ENCODE results near the gene SEC16B. TPM values are rescaled to one million over a fixed set of nuclear protein-coding genes. Genes with fewer than 3 reads are reported as not detected.

SEC16B gene
- total RNA-seq, 1 donor from 2014 or later, result 9.6 TPM

DNA sequence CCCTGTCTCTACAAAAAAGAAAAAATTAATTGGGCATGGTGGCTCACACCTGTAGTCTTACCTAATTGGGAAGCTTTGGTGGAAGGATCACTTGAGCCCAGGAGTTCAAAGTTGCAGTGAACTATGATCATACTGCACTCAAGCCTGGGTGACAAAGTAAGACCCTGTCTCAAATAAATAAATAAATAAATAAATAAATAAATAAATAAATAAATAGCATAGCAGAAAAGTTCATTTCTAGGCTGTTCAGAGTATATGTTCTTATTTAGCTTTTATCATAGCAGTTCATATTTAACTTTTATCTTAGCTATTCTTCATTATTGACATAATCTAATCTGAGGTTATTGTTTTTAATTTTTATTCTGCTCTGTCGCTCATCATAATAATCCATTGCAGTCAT is 8.7 kb upstream of the SEC16B start:
- no peak for DNase-seq

DNA sequence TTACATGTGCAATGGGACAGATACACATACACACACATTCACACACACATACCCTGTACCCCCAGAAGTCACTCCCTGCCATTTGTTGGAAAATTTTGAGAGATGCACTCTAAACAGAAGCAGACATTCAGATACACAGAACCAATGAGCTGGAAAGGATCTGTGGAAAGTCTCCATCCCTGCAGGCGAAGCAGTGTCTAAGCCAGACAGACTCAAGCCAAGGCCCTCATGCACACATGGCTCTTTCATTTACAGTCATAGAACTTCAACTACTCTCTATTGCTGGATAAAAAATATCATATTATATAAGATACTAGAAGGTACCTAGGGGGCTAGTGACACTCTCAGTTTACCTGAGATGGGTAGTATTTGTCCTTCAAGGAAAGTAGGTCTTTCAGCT is 7.3 kb upstream of the SEC16B start:
- DNase-seq, result no peak

DNA sequence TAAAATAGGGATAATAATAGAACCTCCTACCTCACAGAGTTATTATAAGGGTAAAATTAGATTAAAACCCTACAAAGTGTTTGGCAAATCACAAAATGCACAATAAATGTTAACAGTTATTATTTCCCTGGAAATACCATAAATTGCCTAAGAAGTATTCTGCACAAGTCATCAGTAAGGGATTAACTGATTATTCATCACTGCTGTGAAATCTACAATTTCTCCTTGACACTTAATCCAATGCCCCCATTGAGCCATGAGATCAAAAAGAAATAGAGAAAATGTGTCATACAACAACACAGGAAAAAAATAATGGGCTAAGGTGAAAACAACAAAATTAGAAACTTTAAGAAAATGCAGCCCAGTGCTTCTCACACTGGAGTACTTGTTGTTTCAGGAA is 6.7 kb upstream of the SEC16B start:
- DNase-seq, result no peak

GRCh38 chr1:177975588-177976495 is 6.0 kb upstream of the SEC16B start:
- no peak for DNase-seq

DNA sequence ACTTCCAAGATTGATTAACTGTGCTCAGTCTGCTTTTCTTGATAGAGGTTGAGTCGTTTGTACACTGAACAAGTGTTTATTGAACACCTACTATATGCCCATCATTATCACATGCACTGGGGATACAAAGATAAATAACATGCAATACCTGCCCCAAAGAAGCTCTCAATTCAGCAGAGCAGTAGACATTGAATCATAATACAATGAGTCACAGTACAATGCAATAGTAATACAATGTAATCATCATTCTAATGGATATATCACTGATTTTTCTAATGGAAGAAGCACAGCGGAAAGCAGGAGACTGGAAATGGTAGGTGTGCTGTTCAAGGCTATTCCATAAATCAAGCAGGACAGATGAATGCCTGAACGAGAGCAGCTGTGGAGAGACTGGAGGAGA is 3.7 kb upstream of the SEC16B start:
- no peak for DNase-seq

DNA sequence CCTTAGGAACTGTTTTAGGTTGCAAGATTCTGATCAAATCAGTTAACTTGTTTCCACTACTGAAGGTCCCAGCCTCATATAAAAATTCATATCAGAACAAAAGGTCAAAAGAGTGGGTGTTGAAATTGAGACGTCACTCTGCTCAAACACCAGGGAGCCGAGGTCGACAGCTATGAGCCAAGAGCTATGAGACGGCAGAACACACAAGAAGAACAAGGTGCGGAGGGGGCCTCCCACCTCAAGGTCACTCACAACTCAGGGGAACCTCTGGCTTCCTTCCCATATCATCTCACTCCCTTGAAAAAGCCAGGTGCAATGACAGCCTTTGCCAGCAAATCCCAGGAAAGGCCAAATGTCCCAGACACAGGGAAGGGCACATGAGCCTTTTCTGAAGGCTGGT is 749 bp downstream of the SEC16B start:
- no peak for DNase-seq

- no peak for DNase-seq
Observed at GRCh38 chr1:177966199-177966598, 3.7 kb downstream of the SEC16B start.

DNA sequence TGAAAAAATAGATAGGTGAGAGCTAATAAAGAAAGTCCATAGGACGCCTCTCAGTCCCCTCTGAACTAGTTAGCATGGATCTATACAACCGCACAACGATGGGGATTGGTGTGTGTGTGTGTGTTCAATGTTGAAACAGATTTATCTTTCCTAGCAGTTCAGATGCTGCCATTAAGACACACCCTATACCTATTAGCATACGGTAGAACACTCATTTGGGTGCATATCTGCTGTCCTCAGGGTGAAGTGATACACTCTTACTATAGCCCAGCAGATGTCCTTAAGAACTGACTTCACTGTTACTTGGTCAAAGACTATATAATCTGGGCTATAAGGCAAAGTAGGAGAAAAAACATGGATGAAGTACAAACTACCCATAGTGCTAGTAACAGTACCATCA is 4.6 kb downstream of the SEC16B start:
- no peak for DNase-seq

- DNase-seq, result no peak
Observed at GRCh38 chr1:177964336-177964735, 5.5 kb downstream of the SEC16B start.

GRCh38 chr1:177960939-177961622 is 8.8 kb downstream of the SEC16B start:
- DNase-seq, result no peak

- DNase-seq, result no peak
Observed at GRCh38 chr1:177959811-177960515, 9.9 kb downstream of the SEC16B start.

DNA sequence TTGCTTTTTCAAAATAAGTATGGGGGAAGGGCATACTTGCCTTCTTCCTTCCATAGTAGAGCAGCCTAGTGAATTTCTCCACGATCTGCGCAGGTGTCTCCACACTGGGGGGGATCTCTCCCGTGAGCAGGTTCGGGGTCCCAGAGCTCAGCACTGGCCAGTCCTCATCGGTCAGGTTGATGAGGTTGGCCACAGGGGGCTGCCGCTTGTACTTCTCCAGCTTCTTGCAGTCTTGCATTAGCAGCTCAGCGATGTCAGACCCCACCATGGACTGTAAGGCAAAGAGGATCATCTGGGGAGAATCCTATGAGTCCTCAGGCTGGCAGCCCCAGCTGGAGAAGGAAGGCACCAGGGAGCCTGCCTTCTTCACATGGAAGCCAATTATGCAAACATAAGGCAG is 11.8 kb downstream of the SEC16B start:
- no peak for DNase-seq

DNA sequence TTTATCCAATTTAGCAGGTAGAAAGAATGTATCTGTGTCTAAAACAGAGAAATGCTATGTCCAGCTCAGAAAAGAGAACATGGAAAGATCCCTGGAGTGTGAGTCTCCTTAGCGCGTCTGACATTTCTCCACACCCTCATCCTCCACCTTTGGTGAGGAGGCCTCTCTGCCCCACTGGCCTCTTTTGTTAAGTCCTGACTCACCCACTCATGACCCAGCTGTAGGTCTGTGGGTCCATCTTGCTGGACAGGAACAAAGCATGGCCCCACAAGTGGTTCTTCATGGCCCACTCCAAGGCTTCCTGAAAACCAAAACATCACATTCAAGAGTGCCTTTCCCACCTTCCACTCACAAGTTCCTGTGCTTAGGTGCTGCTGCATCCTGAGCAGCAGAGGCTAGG is 15.8 kb downstream of the SEC16B start:
- no peak for DNase-seq

DNA sequence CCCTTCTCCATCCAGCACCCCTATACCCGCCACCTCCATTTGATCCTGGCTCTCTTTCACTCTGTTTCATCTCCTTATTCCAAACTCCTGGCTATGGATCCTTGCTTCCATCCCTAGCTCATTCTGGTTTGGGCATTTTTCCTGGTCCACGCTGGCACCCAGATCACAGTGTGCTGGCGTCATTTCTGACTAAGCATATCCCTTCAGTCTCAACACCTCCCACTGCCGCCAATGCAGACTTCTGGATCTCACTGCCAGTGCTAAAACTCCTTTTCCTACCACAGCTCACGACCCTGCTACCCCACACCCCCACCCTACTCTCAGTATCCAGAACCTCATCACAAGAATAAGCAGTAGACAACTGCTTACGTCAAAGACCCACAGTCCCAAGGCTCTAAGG is 16.3 kb downstream of the SEC16B start:
- DNase-seq, result no peak

GRCh38 chr1:177952691-177953090 is 17.2 kb downstream of the SEC16B start:
- no peak for DNase-seq

- no peak for DNase-seq
Observed at GRCh38 chr1:177952249-177952648, 17.6 kb downstream of the SEC16B start.

DNA sequence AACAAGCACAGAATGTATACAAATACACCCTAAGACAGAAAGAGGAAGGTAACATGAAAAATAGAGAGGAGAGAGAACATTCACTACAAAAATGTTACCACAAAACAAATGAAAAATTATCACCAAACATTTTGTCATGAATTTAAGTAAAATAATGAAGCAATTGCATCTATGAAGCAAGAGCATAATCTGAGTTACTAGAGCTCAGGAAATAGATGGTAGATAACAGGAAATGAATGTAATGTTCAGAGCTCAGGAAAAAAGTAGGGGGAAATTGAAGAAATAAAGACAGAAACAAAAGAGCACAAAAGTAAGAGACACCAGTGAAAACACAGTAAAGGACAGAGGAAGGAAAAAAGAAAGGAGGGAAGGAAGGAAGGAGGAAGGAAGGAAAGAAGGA is 19.4 kb downstream of the SEC16B start:
- DNase-seq, result no peak

DNA sequence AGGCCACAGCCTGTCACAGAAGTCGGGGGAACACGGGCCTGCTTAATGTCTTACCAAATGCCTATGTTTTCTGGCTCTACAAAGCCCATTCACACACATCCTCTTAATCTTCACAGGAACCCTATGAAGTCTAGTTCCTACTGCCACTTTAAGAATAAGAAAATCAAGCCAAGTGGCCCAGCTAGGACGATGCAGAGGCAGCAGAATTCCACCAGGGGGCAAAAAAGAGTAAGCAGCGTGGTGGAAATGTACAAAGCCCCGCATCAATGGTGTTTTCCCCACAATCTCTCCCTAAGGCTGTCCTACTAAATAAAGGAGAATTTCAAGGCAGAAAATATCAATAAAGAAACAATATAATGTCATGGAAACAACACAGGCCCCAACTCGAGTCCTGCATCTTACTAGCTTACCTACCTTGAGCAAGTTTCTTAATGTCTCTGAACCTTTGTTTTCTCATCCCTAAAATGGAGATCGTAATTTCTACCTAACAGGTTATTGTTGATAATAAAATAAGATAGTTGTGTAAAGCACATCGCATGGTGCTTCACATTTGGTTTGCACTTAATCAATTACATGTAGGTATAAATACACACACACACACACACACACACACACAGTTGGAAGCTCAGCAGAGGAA is 21.4 kb downstream of the SEC16B start:
- peak; percentile 77 for DNase-seq

- no peak for DNase-seq
Observed at GRCh38 chr1:177947623-177948022, 22.2 kb downstream of the SEC16B start.

GRCh38 chr1:177945943-177946650 is 23.8 kb downstream of the SEC16B start:
- DNase-seq, result peak; percentile 16

DNA sequence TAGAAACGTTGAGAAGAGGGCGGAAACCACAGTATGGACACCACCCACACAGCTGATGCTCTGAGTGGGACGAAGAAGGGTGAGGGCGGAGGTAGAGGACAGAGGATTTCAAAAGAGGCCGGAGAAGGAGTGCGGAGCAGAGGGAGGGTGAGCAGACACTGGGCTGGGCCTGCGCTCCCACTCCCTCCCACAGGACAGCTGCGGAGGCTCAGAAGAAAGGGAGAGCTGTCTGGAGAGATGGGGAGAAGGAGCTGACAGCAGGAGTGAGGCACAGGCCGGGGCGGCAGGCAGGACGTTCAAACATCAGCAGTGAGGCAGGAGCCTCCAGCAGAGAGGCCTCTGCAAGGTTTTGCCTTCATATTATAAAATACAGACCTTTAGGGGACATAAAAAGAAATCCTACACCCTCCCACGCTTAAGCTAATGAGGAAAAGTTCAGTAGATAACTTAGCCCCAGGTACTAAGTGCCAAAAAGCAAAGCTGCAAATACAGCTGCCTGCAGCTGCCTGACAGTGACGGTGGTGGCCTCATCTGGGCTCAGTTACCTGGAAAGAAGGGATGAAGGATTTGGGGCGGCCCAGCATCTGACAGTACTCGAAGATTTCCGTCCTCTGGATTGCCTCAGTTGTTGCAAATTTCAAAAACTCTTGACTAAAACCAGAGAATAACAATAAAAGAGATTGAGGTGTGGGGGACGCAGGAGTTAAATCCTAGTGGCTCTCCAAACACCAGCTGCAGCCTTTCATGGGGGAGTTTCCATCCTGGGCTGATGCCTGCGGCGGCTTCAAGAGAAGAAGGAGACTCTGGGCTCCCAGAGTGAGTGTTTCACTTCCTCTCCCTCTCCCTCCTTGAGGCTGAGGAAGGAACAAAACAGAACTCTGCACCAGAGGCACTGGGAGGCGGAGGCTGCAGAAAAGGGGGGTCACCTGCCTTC is 25.6 kb downstream of the SEC16B start:
- DNase-seq, result no peak
